Renal cortex interstitium (tissue), 11 donors: ENCODE measurements around the gene PDLIM5. TPM values are rescaled to one million over a fixed set of nuclear protein-coding genes. Genes with fewer than 3 reads are reported as not detected.
A peak's percentile ranks its signal among the peaks of the same experiment; 100 is the strongest.
"Not testable (repeated sequence)": the region's sequence is repeated elsewhere in the genome, so short reads cannot be mapped to it uniquely, and the experiment has no call there.

Experiments used
- DNase-seq, 11 donors: peaks; one replicate each; pipeline ENCODE4 v3.0.0-alpha.2; 2013; ENCODE audit warnings: low read depth in 9 of 11, low spot score in 4 of 11; ENCODE audit errors: extremely low read depth in 1 of 11
- polyA plus RNA-seq, 3 donors: library from polyadenylated mRNA; unstranded; fragments of 120-200 nt; gene quantifications; one replicate each; pipeline ENCODE4 v1.2.1, GENCODE V29; 2013; ENCODE audit not compliant: insufficient read length in 3 of 3

The PDLIM5 gene
- polyA plus RNA-seq, 3 donors: 43.1 to 55.7 (median 48.9) TPM

DNA sequence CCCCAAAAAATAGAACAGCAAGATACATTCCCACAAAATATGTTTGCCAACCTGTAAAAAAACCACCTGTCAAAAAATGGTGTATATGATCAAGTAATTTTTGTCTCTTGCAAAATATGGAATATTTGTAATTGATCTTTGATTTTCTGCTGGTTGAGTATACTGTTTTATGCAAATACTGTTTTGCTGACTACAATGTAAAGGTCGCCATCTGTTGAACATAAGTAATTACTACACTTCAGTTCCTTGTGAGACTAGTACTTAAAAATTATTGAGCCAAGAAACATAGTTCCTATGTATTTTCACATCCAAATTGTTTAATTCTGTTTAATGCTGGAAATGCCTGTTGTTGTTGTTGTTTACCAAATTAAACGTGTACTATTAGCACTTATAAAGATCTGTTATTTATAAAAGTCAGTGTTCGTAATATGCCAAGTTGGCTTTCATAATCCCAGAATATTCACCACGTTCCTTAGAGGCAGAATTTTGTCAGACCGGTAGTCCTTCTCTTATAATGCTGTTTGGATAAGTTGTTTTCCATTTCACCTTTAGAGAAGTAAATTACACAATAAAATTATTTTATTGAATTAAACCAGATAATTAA is 144.2 kb downstream of the PDLIM5 start:
- peak in 6 of 11 donors; percentile 15 to 40 (median 28) for DNase-seq

DNA sequence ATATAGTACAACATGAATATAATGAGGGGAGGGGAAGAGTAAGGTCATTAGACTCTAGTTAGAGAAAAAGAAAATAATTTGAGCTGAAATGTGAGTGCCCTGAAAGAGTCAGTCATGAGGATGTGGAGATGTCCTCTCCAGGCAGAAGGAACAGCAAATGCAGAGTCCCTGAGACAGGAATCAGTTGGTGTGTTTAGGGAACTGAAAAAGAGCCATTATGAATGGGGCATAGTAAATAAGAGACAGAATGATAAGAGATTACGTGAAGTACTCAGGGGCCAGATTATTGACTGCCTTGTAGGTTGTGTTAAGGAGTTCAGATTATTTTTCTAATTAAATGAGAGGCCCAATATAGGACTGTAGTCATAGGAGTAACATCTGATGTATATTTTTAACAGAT is 147.0 kb downstream of the PDLIM5 start:
- no peak for DNase-seq

DNA sequence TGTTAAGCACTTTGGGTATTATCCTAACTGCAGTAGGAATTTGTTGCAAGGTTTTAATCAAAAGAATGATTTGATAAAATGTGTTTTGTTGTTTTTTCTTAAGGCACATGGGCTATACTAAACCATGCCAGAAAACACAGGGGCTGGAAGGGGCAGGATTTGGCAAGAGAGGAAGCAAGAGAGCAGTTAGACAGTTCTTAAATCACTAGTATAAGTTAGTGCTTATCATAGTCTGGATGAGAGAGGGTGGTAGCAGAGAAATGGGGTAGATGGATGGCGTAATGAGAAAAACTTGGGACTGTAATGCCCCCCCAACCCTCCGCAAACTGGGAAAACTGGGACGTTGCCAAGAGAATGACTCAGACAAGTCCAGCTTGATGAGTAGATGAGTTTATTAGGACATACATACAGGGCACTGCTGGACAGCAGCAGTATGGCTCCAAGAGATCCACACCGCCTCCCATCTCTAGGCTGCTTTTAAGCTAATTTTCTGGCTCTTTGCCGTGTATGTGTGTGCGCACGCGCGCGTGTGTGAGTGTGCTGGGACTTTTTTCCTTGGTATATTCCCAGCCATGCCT is 151.5 kb downstream of the PDLIM5 start:
- no peak for DNase-seq

DNA sequence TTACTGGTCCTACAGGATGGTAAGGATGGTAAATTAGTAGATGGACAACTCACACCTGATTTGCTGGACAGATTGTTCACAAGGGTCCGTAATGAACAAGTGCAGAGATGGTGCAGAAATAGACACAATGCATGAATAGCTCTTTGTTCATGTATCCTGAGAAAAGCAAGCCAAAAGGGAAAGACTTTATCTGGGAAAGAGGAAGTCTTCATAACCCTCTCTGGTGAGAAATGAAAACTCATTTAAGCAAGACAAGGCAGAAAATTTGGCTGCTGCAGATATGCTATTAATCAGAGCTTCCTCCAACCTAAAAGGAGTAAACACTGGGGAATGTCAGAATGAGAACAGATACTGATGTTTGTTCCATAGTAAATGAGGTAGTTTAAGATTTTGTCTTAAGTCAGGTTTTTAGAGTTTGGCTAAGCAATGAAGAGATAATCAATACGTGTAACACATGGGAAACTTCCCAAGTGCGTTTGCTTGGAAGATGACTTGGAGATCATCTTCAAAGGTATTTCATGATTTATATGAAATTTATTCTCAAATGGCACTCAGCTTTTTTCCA is 153.6 kb downstream of the PDLIM5 start:
- no peak for DNase-seq

DNA sequence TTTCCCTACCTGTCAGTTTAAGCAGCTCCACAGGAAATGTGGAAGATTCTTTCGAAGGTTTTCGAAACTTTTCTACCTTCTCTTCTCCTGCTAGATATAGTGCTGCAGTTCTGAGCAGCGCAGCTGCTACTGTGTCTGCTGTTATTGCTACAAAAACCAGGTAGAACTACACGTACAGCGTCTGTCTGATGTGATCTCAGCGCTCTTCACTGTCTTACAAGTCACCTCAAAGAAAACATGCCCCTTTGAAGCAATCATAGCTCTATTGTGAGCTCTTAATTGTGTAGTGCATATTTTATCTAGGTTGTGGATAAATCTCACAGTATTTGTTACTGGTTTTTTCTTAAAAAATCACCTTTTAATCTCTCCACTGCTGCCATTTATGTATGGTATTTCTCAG is 158.4 kb downstream of the PDLIM5 start:
- DNase-seq: no peak

DNA sequence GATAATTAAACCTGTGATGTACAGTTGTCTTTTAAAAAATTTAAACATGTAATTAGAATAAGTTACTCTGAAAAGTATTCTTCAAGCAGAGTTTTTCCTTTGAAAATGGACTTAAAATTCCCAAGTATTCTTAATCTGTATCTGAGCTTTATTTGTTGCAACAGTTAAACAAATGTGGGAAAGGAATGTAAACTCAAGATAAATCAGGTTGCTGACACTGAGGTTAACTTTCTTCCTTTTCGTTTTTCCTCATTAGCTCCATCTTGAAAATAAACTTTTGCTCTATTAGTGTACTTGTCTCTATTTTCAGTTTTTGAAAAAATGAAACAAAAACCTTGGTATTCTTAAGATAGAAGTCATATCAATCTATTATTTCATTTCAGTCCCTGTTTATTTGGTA is 161.5 kb downstream of the PDLIM5 start:
- no peak for DNase-seq

DNA sequence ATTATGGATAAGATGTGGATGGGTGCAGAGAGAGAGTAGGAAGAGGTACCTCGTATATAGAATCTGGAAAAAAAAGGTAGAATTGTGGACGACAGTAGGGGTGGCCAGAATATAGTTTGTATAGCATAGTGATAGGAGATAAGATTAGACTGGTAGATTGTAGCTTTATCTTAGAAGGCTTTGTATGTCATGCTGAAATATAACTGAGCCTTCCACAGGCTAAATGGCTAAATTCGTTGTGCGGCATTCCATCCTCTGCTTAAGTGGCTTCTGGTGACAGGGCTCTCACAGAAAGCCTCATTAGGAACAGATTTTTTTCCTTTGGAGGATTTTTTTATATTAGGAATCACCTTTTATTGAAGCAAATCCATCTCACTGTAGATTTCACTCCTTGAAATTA is 163.7 kb downstream of the PDLIM5 start:
- DNase-seq: no peak

DNA sequence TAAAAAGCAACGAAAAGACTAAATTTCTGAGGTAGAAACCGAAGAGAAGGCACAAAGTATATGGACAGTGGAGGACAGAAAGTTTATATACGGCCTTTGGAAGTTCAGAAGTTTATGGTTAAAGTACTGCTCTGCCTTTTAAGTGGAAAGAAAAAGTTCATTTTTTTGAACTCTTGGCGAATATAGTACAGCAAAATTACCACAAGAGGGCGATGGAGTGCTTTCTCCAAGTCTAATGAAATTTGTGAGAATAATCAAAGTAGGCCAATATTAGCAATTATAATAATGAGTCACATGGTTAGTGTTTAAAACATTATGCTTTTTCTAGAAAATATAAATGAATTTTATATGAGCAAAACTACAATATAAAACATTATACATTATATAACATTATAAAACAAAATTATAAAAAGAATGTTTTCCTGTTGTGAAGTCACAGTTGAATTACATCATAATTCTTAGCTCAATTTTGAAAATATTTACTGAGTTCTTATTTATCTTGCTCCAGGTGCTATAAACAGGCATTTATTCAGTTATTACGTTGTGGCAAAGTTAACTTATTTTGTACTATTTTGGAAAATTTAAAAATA is 169.8 kb downstream of the PDLIM5 start:
- peak in 9 of 11 donors; percentile 11 to 53 (median 26) for DNase-seq

DNA sequence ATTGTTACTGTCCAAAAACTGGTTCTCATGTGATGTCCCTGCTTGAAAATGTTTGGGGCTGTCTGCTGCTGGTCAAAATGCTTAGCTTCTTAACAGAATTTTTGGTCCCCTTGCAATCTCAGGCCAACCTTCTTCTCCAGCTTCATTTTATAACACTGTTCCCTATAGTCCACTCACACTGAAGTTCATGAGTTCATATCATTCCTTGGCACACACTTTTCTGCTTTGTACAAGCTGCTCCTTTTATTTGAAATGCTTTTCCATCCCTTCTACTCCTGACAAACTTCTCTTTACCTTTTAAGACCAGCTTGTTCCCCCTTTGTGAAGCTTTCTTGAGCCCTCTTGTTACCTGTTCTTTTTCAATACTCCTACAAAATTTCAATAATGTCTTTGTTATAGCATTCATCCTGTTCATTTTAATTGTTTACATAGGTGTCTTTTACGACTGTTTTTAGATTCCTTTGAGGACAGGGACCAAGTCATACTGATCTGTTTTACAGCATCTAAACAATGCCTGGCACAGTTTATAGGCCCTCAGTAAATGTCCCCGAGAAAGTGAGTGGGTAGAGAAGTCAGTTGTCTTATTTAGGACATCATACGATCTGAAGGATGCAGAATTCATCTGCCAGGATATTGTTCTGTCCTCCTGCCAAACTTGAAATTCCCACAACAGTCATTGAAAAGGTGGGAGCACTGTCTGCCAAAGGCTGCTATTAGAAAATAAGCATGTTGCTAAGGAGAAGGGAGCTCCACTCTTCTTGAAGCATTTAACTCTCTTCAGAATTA is 171.6 kb downstream of the PDLIM5 start:
- no peak for DNase-seq

DNA sequence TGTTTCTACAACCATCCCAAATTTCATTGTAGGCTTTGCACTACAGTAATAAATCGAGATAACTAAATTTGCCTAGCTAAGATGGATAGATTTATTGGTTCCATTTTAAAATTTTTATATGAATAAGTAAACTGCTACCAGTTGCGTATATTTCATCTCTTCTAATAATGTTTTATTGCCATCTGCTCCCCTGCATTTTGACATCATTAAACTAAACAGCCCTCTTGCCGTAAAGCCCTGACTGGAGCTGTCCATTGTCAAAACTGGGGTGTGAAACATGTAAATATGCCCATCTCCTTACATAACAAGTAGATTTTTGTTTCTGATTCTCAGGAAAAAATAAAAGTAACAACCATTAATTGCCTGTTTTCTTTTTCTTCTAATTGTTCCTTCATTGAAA is 175.2 kb downstream of the PDLIM5 start:
- DNase-seq: no peak

DNA sequence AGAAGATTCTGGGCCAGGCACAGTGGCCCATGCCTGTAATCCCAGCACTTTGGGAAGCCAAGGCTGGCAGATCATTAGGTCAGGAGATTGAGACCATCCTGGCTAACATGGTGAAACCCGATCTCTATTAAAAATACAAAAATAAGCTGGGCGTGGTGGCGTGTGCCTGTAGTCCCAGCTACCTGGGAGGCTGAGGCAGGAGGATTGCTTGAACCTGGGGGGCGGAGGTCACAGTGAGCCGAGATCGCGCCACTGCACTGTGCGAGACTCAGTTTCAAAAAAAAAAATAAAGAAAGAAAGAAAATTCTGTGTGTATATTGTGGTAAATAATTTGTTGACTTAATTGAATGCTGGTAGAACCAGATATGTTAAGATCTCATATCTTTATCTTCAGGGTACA is 177.3 kb downstream of the PDLIM5 start:
- DNase-seq: not testable (repeated sequence)

DNA sequence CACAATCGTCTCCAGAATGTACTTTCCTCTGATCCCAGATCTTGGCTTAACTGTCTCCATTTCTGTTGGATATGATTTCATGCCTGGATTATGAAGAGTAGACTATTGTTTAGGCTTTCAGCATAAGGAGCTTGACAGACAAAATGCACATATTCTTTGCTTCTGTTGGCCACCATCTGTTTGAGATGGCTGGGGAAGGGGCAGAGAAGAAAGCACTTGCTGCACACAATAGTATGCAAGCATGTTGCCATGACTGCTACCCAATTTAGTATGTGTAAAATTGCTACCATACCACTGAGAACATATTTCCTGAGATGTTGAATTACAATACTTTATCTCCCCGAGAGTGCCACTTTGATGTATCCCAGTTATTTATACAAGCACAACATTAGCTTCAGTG is 178.1 kb downstream of the PDLIM5 start:
- DNase-seq: no peak

DNA sequence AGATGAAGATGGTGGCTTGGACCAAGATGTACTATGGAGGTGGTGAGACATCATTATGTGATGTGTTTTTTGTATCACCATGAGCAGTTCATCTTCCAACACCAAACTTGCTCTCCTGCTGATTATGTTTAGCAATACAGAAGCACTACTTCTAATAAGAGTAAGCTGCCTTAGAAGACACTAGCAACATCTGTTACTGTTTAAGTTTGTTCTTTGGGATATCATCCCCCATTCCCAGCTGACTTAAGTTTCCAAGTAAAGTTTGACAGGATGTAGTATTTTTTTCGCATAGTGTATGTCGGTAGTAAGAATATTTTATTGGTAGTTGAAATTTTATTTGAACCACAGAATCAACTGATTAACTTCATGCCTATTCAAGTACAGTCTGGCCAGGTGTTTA is 182.5 kb downstream of the PDLIM5 start:
- DNase-seq: no peak

DNA sequence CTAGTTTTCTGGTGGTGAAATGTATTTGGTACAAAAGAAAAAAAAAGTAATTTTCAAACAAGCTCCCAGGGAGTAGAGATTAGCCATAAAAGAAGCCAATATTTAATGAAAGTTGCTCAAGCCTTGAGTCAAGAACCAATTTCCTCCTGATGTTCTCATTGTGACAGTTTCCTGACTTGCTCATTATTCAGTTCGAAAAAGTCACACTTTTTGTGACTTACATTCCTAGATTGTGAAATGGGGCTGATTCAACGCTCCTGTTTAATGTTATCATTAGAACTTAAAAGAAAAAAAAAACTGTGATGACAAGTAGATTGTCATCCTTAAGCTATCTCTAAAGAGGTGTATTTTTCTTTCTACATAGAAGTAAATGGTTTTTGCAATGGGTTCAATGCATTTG is 183.4 kb downstream of the PDLIM5 start:
- no peak for DNase-seq

DNA sequence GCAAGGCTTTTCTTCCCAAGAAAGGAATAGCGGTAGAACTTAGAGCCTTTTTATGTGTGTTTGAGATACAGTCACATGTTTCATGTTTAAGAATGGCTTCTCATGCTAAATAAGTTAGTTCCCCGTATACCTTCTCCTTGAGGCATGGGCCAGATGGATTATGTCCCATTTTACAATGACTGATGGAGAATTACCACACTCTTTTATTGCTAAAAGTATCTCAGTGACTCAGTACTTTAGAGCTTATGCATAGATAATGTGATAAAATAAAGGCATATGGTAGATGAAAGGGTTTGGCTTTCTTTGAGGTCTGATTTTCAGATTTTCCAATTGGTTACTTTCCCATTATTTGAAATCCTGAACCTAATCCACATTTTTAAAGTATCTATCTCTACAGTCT is 184.3 kb downstream of the PDLIM5 start:
- DNase-seq: no peak

DNA sequence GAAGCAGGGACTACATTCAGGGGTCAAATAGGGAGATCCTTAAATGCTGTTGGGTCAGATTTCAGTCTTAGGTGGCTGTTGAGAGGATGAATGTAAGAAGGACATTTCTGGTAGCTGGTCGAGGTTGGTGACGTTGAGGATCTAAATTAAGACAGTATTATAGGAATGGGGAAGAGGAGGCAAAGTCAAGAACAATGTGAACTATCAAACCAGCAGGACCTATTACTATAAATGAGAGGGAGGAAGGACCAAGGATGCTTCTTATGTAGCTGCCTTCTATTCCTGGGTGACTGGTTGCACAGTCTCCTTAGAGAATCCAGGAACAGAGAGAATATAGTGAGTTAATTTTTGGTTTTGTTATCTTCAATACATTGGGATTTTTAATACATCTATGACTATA is 187.6 kb downstream of the PDLIM5 start:
- DNase-seq: no peak

DNA sequence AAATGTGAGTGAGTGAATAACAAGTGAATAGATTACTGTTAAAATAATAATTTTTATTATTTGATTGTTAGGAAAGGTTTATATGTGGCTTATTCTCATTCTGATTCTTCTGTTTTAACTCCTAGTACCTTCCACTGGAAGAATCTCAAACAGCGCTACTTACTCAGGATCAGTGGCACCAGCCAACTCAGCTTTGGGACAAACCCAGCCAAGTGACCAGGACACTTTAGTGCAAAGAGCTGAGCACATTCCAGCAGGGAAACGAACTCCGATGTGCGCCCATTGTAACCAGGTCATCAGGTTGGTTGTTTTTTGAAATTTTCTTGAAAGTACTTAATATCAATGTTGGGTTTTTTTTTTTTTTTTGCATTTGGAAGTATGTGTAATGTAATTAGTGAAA is 188.4 kb downstream of the PDLIM5 start:
- no peak for DNase-seq

DNA sequence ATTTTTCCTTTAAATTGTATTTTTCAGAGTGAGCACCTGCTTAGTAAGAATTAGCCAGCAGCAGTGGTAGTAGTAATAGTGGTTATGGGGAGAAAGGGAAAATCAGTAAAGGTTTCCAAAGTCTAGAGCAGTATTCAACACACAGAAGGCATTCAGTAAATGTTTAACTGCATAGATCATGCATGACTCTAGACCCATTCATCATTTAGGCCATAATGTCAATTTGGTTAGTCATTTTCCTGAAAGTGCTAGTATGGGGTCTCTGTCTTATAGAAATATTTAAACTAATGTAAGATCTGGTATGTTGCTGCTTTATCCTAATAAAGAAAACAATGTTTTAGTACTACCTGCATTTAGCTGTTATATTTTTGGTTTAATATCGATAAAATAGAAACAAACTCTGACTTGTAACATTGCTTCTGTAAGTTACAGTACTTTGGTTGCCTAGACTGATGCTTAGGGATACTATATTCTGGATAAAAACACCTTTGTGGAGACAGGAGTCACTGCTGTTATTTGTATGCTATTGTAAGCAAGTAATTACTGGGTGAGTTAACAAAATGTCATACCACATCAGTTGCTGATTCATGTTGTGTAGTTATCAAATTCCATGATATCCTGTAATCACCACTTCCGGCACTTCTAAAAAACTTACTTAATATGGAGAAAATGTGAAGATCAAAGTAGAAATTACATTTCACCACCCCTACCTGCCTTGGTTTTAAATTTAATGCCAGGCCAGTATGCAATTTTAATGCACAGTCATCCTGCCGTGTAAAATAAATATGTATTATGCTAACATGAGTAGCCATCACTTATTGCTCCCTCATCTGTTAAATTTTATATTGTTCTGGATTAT is 190.2 kb downstream of the PDLIM5 start:
- DNase-seq: peak in 4 of 11 donors; percentile 17 to 38 (median 29)

DNA sequence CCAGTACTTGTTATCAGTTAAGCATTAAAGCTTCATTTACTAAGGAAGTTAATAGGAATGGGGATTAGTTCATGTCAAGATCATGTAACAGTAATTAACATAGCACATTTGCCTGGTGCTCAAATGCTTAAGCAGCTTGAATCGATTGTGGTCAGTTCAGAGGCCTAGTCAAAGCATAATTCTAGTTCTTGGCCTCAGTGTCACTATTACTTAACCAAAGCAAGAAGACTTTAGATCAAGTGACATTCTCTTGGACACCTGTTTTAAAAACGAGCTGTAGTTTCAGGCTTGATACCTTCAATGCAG is 190.8 kb downstream of the PDLIM5 start:
- DNase-seq: no peak
